Mesodermal cell (in vitro differentiated cells): ENCODE measurements around the gene MANBA.

Experiments
- H3K27ac ChIP-seq: 2 replicates; pipeline ENCODE4 v1.7.0; 2013; ENCODE audit warnings: mild to moderate bottlenecking, low read depth, low read length, moderate library complexity; ENCODE audit not compliant: severe bottlenecking
- H3K36me3 ChIP-seq: 2 replicates; pipeline ENCODE4 v1.7.1; 2013; ENCODE audit warnings: mild to moderate bottlenecking, low read length, moderate library complexity; ENCODE audit not compliant: control insufficient read depth, insufficient read depth
- H3K4me1 ChIP-seq: one replicate; pipeline ENCODE4 v1.7.1; 2013; ENCODE audit warnings: mild to moderate bottlenecking, low read length; ENCODE audit not compliant: insufficient read depth, control insufficient read depth, poor library complexity, severe bottlenecking
- H3K4me3 ChIP-seq: 2 replicates; pipeline ENCODE4 v1.7.0; 2013; ENCODE audit warnings: low read length, control low read depth, mild to moderate bottlenecking; ENCODE audit not compliant: insufficient read depth, poor library complexity, severe bottlenecking; ENCODE audit errors: extremely low read depth
- H3K9me3 ChIP-seq: 2 replicates; pipeline ENCODE4 v1.7.1; 2013; ENCODE audit warnings: mild to moderate bottlenecking, low read length, moderate library complexity; ENCODE audit not compliant: control insufficient read depth
- WGBS, 2 experiments: methylation state at CpG; one replicate each; pipeline ENCODE4 v1.1.5; 2013; ENCODE audit warnings: missing lambda C conversion rate in 2 of 2; ENCODE audit not compliant: insufficient coverage in 2 of 2; 5-methylcytosine and 5-hydroxymethylcytosine counted together

MANBA gene

GRCh38 chr4:102594000-102594399 is 166.8 kb downstream of the MANBA start:
- Histone ChIP-seq H3K27ac (no peak overlapping the region), H3K4me3 (no peak overlapping the region), H3K9me3 (no peaks in the 10 kb centered on the region), H3K36me3 (peaks cover 44% of the 10 kb centered on the region), H3K4me1 (peaks cover 5% of the 10 kb centered on the region)
- 67% methylated on average over 2 of the region's 2 CpGs; no CpG with 5 or more reads in 1 of the 2 experiments for WGBS, 2 experiments

DNA sequence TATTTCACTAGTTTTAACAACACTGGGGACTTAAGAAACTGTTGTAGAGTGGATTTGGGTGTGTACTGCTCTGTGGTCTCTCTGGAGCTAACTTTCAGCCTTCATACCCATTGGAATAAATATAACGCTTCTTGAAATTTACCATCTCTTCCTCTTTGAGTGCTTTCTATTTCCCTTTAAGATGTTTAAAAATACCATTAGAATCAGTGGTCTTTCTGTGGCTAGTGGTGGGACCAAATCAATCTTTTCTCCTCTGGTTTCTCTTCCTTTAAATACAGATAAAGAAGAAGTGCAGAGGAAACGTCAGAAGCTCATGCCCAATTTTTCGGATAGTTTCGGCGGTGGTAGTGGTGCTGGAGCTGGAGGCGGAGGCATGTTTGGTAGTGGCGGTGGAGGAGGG is 167.6 kb downstream of the MANBA start:
- Histone ChIP-seq H3K36me3 (peaks cover 44% of the 10 kb centered on the region), H3K4me1 (peaks cover 5% of the 10 kb centered on the region), H3K27ac (no peak overlapping the region), H3K4me3 (no peak overlapping the region), H3K9me3 (no peaks in the 10 kb centered on the region)
- WGBS, 2 experiments: 100% methylated on average over 1 of the region's 7 CpGs; no CpG with 5 or more reads in 1 of the 2 experiments

DNA sequence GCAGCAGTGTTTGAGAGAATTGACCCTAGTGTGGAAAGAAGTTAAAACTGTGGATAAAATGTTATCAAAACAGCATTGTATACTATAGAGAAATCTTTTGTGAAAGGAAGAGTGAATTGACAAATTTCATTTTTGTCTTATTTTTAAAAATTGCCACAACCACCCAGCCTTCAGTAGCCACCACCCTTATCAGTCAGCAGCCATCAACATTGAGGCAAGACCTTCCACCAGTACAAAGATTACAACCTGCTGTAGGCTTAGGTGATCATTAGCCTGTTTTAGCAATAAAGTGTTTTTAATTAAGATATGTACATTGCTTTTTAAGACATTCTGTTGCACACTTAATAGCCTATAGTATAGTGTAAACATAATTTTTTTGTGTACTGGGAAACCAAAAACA is 168.5 kb downstream of the MANBA start:
- peaks cover 44% of the 10 kb centered on the region for H3K36me3 ChIP-seq
- H3K27ac ChIP-seq: no peak overlapping the region
- H3K4me1 ChIP-seq: peaks cover under 1% of the 10 kb centered on the region
- H3K9me3 ChIP-seq: no peaks in the 10 kb centered on the region
- H3K4me3 ChIP-seq: no peak overlapping the region

GRCh38 chr4:102589743-102590142 is 171.0 kb downstream of the MANBA start:
- H3K27ac ChIP-seq: no peak overlapping the region
- peaks cover 43% of the 10 kb centered on the region for H3K36me3 ChIP-seq
- H3K4me1 ChIP-seq: no peaks in the 10 kb centered on the region
- 79% methylated on average over 2 of the region's 3 CpGs; no CpG with 5 or more reads in 1 of the 2 experiments for WGBS, 2 experiments
- no peaks in the 10 kb centered on the region for H3K9me3 ChIP-seq
- no peak overlapping the region for H3K4me3 ChIP-seq

DNA sequence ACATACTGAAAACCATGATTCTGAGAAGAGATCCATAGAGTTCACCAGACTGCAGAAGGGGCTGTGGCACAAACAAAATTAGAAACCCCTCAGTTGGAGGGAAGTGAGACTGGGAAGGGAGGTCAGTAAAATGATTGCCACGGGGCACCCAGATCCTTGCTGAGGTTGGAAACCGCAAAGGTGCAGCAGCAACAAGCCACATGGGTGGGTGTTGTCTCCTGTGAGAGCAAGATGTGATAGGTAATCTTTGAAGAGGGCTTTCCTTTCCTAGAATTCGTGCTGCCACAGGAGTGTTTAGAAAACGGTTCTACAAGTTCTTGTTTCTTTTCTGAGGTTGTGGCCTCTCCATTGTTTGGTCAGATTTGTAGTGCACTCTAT is 174.1 kb downstream of the MANBA start:
- H3K4me1 ChIP-seq: no peaks in the 10 kb centered on the region
- no peaks in the 10 kb centered on the region for H3K9me3 ChIP-seq
- H3K27ac ChIP-seq: no peak overlapping the region
- H3K4me3 ChIP-seq: no peak overlapping the region
- peaks cover 55% of the 10 kb centered on the region for H3K36me3 ChIP-seq
- WGBS, 2 experiments: 90 to 97% methylated on average over 4 of the region's 4 CpGs

- WGBS, 2 experiments: 92 to 100% methylated on average over 3 of the region's 4 CpGs
Observed at GRCh38 chr4:102586002-102586643, 174.6 kb downstream of the MANBA start.

GRCh38 chr4:102585329-102585728 is 175.4 kb downstream of the MANBA start:
- WGBS, 2 experiments: 100% methylated on average over 1 of the region's 2 CpGs; no CpG with 5 or more reads in 1 of the 2 experiments
- no peak overlapping the region for H3K4me3 ChIP-seq
- no peaks in the 10 kb centered on the region for H3K4me1 ChIP-seq
- no peaks in the 10 kb centered on the region for H3K9me3 ChIP-seq
- H3K27ac ChIP-seq: no peak overlapping the region
- peaks cover 51% of the 10 kb centered on the region for H3K36me3 ChIP-seq

More at GRCh38 chr4:102586002-102586643, 174.6 kb downstream of the MANBA start:
- no peak overlapping the region for H3K27ac ChIP-seq
- H3K4me1 ChIP-seq: no peaks in the 10 kb centered on the region
- H3K4me3 ChIP-seq: no peak overlapping the region
- H3K36me3 ChIP-seq: peaks cover 58% of the 10 kb centered on the region
- H3K9me3 ChIP-seq: no peaks in the 10 kb centered on the region

GRCh38 chr4:102584091-102584490 is 176.7 kb downstream of the MANBA start:
- Histone ChIP-seq H3K9me3 (no peaks in the 10 kb centered on the region), H3K4me3 (no peak overlapping the region), H3K4me1 (no peaks in the 10 kb centered on the region), H3K27ac (no peak overlapping the region), H3K36me3 (peaks cover 45% of the 10 kb centered on the region)
- WGBS, 2 experiments: no CpG with 5 or more reads among the region's 1 CpG
